Measurements from ENCODE around the gene KBTBD4. TPM values are rescaled to one million over a fixed set of nuclear protein-coding genes. Genes with fewer than 3 reads are reported as not detected.
"Not testable (repeated sequence)": the region's sequence is repeated elsewhere in the genome, so short reads cannot be mapped to it uniquely, and the experiment has no call there.

The KBTBD4 gene
- total and polyA plus RNA-seq, 2 donors = 15.4 to 24.1 TPM

GRCh38 chr11:47586098-47586855 lies 7.5 kb upstream of the KBTBD4 start, which contains the start of gene FAM180B:
TSS of gene FAM180B (plus strand) at chr11:47586678. CDS start at chr11:47586769, 91 bp downstream.
- Histone ChIP-seq H3K4me1 (ENCODE audit: insufficient read depth) (no peaks in the 10 kb centered on the region), H3K4me3 (ENCODE audit: low read depth, low read length) (no peak within 1 kb of the TSS), H3K27ac (ENCODE audit: low read depth) (no peak within 1 kb of the TSS), H3K36me3 (ENCODE audit: insufficient read depth) (no peaks in the 10 kb centered on the region)
- WGBS = 71% methylated on average over 12 of the region's 12 CpGs
- no peak for DNase-seq (ENCODE audit: extremely low spot score)

GRCh38 chr11:47583844-47584243 lies 5.1 kb upstream of the KBTBD4 start:
- no peak for DNase-seq (ENCODE audit: extremely low spot score)
- Histone ChIP-seq H3K27ac (ENCODE audit: low read depth) (no peak overlapping the region), H3K36me3 (ENCODE audit: insufficient read depth) (no peaks in the 10 kb centered on the region), H3K4me1 (ENCODE audit: insufficient read depth) (no peaks in the 10 kb centered on the region), H3K4me3 (ENCODE audit: low read depth, low read length) (no peak overlapping the region)
- 83% methylated on average over 5 of the region's 5 CpGs for WGBS

GRCh38 chr11:47577460-47578041 lies 1.2 kb downstream of the KBTBD4 start:
- H3K4me1 ChIP-seq (ENCODE audit: insufficient read depth) = no peaks in the 10 kb centered on the region
- WGBS = 41% methylated on average over 13 of the region's 13 CpGs
- no peak for DNase-seq (ENCODE audit: extremely low spot score)
- H3K27ac ChIP-seq (ENCODE audit: low read depth) = no peak overlapping the region
- no peak overlapping the region for H3K4me3 ChIP-seq (ENCODE audit: low read depth, low read length)
- H3K36me3 ChIP-seq (ENCODE audit: insufficient read depth) = peaks cover 1% of the 10 kb centered on the region

DNA sequence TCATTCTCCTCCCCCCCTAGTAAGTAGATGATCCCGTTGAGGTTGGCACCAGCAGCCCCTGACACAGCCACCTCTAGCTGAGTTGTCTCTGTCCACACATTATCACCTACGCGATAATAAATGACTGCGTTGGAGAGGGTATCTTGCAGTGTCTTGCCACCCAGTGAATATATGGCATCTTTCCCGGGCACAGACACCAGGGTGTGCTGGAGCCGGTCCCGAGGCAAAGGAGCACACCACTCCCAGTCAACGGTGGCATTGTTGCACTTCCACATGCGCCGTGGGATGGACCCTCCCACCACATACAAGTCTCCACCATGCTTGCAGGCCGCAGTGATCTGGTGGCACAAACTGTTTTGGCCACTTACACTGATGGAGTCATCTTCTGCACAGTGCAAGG lies 5.4 kb downstream of the KBTBD4 start:
- Histone ChIP-seq H3K36me3 (ENCODE audit: insufficient read depth) (peaks cover 5% of the 10 kb centered on the region), H3K4me3 (ENCODE audit: low read depth, low read length) (no peak overlapping the region), H3K27ac (ENCODE audit: low read depth) (no peak overlapping the region), H3K4me1 (ENCODE audit: insufficient read depth) (no peaks in the 10 kb centered on the region)
- 88% methylated on average over 11 of the region's 11 CpGs for WGBS
- DNase-seq (ENCODE audit: extremely low spot score) = no peak

DNA sequence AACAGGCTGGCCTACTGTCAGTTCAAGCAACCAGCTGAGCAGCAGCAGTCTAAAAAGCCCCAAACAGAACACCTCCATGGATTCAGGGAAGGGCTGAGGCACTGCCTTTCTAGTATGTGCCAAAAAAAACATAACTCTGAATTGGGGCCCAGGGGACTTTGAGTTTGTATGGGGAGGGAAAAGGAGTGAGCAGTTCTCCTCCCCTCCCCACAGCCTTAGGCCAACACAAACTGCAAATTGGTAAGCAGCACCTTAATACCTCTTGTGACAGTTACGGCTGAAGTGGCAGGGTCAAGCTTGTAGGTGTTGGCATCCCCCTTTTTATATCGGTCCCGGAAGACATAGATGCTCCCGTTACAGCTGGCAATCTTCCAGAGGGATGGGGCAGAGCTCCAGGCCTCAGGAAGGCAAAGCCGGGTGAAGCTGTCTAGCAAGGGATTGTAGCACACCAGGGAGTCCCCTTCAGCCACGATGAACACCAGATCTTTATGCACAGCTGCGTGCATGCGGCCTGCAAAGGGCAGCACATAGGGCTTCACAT lies 6.0 kb downstream of the KBTBD4 start:
- DNase-seq (ENCODE audit: extremely low spot score) = no peak
- WGBS = 47% methylated on average over 8 of the region's 8 CpGs
- H3K4me1 ChIP-seq (ENCODE audit: insufficient read depth) = no peaks in the 10 kb centered on the region
- no peak overlapping the region for H3K27ac ChIP-seq (ENCODE audit: low read depth)
- peaks cover 5% of the 10 kb centered on the region for H3K36me3 ChIP-seq (ENCODE audit: insufficient read depth)
- H3K4me3 ChIP-seq (ENCODE audit: low read depth, low read length) = no peak overlapping the region

DNA sequence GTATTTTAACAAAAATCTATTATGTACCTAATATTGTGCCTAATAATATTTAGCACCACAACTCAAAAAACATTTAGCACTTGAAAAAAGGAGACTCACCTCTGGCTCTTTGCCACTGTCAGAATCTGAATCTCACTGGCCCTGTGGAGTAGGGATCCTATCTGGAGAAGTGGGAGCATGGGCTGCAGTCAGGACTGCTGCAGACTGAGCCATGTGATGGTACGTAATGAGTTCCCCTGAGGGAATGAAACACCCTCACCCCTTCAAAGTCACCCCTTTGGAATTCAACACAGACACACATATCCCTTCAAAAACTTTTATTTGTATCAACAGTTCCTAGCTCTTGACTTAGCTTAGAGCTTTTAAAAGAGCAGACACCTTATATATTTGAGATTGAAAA lies 6.9 kb downstream of the KBTBD4 start:
- H3K4me1 ChIP-seq (ENCODE audit: insufficient read depth) = no peaks in the 10 kb centered on the region
- 75% methylated on average over 1 of the region's 1 CpG for WGBS
- no peak overlapping the region for H3K27ac ChIP-seq (ENCODE audit: low read depth)
- peaks cover 5% of the 10 kb centered on the region for H3K36me3 ChIP-seq (ENCODE audit: insufficient read depth)
- no peak overlapping the region for H3K4me3 ChIP-seq (ENCODE audit: low read depth, low read length)
- DNase-seq (ENCODE audit: extremely low spot score) = no peak

DNA sequence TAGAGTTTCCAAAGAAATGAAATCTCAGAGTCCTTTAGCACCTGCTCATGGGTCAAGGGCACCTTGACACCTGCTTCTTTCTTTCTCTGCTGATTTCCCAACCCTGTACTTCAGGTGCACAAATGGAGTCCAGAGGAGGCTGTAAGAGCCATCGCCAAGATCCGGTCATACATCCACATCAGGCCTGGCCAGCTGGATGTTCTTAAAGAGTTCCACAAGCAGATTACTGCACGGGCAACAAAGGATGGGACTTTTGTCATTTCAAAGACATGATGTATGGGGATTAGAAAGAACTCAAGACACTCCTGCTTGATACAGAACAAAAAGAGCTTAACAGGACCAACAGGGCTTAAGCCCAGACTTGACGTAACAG lies 7.4 kb downstream of the KBTBD4 start:
- no peak overlapping the region for H3K4me3 ChIP-seq (ENCODE audit: low read depth, low read length)
- WGBS = 80% methylated on average over 4 of the region's 4 CpGs
- H3K36me3 ChIP-seq (ENCODE audit: insufficient read depth) = peaks cover 5% of the 10 kb centered on the region
- no peak overlapping the region for H3K27ac ChIP-seq (ENCODE audit: low read depth)
- no peak for DNase-seq (ENCODE audit: extremely low spot score)
- H3K4me1 ChIP-seq (ENCODE audit: insufficient read depth) = no peaks in the 10 kb centered on the region

DNA sequence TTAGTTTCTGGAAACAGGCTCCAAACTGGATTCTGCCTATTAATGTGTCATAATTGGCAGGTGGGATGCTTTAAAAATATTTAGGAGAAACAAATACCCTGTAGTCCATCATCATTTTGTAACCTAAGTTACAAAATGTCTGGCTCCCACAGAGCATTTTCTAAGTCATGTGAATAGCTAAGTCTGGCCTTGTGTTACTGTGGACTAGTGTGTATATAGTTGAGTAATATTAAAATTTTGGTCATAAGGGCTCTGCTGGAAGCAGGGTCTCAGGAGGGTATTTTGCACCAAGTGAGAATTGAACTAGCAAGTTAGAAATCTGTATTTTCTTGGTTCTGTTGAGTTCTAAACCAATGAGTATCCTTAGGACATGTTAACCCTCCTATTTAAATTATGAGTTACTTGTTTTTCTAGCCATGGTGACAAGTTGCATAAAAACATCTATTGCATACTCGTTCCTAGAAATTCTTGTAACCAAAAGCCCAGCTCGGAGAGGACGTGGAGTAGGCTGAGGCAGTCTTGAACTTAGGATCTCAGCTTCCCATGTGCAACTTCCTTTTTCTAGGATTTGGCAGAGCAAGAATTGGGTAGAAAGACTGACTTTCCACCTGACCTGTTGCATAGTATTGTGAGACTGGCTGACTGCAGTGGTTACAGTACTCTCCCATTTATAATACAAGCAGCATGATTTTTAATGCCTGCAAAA lies 8.0 kb downstream of the KBTBD4 start:
- DNase-seq (ENCODE audit: extremely low spot score) = no peak
- Histone ChIP-seq H3K36me3 (ENCODE audit: insufficient read depth) (peaks cover 5% of the 10 kb centered on the region), H3K4me1 (ENCODE audit: insufficient read depth) (no peaks in the 10 kb centered on the region), H3K4me3 (ENCODE audit: low read depth, low read length) (no peak overlapping the region), H3K27ac (ENCODE audit: low read depth) (no peak overlapping the region)
- 84% methylated on average over 3 of the region's 3 CpGs for WGBS

- WGBS = 98% methylated on average over 7 of the region's 7 CpGs
- H3K4me3 ChIP-seq (ENCODE audit: low read depth, low read length) = no peak overlapping the region
- H3K27ac ChIP-seq (ENCODE audit: low read depth) = no peak overlapping the region
- peaks cover 4% of the 10 kb centered on the region for H3K4me1 ChIP-seq (ENCODE audit: insufficient read depth)
- no peak for DNase-seq (ENCODE audit: extremely low spot score)
- H3K36me3 ChIP-seq (ENCODE audit: insufficient read depth) = peaks cover 5% of the 10 kb centered on the region
Observed at GRCh38 chr11:47569646-47570045, 9.1 kb downstream of the KBTBD4 start.

DNA sequence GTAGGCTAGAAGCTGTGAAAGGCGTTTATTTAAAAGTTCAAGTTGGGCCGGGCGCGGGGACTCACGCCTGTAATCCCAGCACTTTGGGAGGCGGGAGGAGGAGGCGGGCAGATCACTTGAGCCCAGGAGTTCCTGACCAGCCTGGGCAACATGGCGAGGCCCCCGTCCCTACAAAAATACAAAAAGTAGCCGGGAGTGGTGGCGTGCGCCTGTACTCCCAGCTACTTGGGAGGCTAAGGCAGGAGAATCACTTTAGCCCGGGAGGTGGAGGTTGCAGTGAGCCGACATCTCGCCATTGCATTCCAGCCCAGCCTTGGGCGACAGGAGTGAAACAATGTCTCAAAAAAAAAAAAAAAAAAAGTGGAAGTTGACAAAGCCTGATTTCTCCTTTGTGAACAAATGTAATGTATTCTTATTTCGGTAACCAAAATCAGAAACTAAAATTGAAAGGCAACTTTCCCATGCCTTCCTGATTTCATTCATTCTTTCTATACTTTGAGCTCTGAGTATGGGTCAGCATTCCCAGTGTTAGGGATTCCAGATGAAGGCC lies 12.5 kb downstream of the KBTBD4 start:
- no peak overlapping the region for H3K27ac ChIP-seq (ENCODE audit: low read depth)
- no peak for DNase-seq (ENCODE audit: extremely low spot score)
- H3K4me1 ChIP-seq (ENCODE audit: insufficient read depth) = peaks cover 4% of the 10 kb centered on the region
- H3K4me3 ChIP-seq (ENCODE audit: low read depth, low read length) = peak overlapping the region; percentile 94
- 42% methylated on average over 17 of the region's 17 CpGs for WGBS
- H3K36me3 ChIP-seq (ENCODE audit: insufficient read depth) = peaks cover 2% of the 10 kb centered on the region

DNA sequence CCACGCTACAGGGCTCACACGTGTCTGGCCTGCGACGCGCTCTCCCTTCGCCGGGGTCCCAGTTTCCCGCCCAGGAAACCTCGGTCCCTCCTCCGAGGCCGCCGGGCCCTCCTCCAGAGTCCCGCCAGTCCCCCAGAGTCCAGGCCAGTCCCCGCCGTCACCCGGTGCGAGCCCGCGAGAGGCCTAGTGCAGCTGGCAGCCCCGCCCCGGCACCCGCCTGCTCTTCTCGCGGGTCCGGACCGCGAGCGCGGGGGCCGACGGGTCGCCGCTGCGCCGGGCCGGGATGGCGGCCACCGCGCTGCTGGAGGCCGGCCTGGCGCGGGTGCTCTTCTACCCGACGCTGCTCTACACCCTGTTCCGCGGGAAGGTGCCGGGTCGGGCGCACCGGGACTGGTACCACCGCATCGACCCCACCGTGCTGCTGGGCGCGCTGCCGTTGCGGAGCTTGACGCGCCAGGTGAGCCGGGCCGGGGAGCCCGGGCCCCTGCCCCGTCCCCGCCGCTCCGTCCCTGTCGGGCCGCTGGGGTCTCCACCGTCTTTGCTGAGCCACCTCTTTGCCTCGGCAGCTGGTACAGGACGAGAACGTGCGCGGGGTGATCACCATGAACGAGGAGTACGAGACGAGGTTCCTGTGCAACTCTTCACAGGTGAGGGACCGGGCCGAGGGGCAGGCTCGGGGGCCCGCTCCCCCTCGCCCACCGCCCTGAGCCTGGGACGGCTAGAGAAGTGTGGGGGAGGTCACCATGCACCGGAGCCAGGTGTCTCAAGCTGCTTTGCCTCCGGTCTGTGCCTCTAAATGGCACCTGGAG lies 13.2 kb downstream of the KBTBD4 start, which contains the start of gene PTPMT1:
Gene PTPMT1, plus strand, starts transcription at position 260 of the 809 bp plus-strand sequence. Its CDS starts 24 bp downstream, at position 284.
- under 1% methylated on average over 86 of the region's 86 CpGs for WGBS
- Histone ChIP-seq H3K27ac (ENCODE audit: low read depth) (peak within 1 kb of the TSS; percentile 41), H3K4me3 (ENCODE audit: low read depth, low read length) (peak within 1 kb of the TSS; percentile 94), H3K36me3 (ENCODE audit: insufficient read depth) (peaks cover under 1% of the 10 kb centered on the region), H3K4me1 (ENCODE audit: insufficient read depth) (peaks cover 4% of the 10 kb centered on the region)
- DNase-seq (ENCODE audit: extremely low spot score) = no peak

DNA sequence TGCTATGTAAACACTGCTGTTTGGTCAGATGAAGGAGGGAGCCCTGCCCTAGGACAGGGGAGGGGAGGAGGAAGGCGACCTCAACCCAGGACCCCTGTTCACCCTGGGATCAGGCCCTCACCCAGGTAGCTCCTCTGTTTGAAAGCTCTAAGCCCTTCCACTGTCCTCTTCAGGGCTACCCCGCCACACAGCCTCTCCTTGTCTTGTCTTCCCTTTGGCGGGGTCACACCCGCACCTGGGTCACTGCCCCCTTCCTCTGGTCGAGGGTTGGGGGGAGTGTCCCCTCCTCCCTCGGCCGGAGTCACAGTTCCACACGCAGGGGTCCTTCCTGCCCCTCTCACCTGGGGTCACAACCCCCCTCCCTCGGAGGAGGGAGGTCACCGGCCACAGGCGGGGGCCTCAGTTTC lies 13.8 kb downstream of the KBTBD4 start:
- no peaks in the 10 kb centered on the region for H3K36me3 ChIP-seq (ENCODE audit: insufficient read depth)
- peaks cover 4% of the 10 kb centered on the region for H3K4me1 ChIP-seq (ENCODE audit: insufficient read depth)
- H3K27ac ChIP-seq (ENCODE audit: low read depth) = no peak overlapping the region
- 14% methylated on average over 11 of the region's 11 CpGs for WGBS
- H3K4me3 ChIP-seq (ENCODE audit: low read depth, low read length) = peak overlapping the region; percentile 94
- DNase-seq (ENCODE audit: extremely low spot score) = no peak

DNA sequence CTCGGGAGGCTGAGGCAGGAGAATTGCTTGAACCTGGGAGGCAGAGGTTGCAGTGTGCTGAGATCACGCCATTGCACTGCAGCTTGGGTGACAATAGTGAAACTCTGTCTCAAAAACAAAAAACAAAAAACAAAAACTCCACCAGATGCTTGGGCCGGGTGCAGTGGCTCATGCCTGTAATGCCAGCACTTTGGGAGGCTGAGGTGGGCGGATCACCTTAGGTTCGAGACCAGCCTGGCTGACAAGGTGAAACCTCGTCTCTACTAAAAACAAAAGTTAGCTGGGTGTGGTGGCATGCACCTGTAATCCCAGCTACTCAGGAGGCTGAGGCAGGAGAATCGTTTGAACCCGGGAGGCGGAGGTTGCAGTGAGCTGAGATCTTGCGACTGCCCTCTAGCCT lies 14.4 kb downstream of the KBTBD4 start:
- not testable (repeated sequence) for H3K4me1 ChIP-seq (ENCODE audit: insufficient read depth); DNase-seq (ENCODE audit: extremely low spot score); H3K4me3 ChIP-seq (ENCODE audit: low read depth, low read length); H3K27ac ChIP-seq (ENCODE audit: low read depth); H3K36me3 ChIP-seq (ENCODE audit: insufficient read depth)
- 95% methylated on average over 10 of the region's 10 CpGs for WGBS

All from urinary bladder (tissue), 4 donors.